ENCODE results near the gene UIMC1.

The UIMC1 gene

DNA sequence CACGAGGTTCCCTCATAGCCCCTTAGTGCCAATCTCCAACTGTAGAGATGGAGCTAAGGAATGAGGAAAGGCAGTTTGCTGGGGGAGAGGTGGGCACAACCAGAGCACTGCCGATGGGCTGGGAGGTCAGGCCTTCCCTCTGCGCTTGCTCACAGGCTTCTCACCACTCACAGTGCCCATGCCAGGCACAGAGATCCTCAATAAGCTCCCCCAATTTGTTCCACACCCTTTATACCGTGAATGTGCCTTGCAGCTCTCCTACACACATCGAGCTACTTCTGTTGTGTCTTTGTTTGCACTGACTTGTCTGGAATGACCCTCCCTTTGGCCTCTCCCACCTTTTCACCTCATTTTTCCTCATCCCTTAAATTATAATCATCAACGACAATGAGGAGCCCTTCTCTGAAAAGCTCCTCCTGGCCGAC lies 105.8 kb downstream of the UIMC1 start:
- TF ChIP-seq CTCF (IDR thresholded peaks at IDR 0.05; ENCODE audit: low read depth, low read length, missing control alignments), result no peak
- DNase-seq (ENCODE audit: low read depth), result no peak
- H3K4me3 ChIP-seq (ENCODE audit: low read depth, low read length), result no peak overlapping the region

DNA sequence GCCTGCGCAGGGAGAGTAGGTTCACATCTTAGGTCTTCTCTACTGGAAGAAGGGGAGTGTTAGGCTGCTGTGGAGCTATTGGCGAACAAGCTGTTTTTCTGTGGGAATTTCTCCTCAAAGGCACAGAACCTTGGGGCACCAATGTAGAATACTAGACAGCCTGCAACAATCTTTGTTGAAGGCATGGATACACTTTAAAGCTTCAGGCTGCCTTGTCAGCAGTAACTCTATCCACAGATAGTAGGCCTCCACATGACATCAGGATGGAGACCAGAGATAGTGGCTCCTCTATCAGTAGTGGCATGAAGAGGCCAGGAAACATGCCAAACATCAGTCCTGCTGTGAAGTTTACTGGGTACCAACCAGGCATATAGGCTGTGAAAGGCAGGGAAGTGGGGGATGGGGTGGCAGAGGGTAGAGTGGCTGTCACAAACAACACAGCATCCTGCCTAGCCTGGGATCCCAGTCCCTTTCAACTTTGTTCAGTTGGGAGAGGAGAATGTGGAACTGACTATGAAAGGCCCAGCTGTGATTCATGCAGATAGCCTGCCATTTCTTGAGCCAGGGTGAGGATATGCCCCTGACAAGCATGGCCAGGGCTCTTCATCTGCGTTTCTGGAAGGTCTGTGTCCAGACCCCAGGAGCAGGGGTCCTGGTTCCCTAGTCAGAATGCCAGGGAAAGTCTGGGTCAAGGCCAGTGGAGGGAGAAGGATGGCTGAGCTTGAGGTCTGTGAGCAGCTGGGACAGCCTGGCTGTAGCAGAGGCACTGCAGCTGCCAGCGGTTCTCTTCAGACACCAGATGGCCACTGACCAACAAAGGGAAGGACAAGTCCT lies 106.4 kb downstream of the UIMC1 start:
- H3K4me3 ChIP-seq (ENCODE audit: low read depth, low read length), result no peak overlapping the region
- TF ChIP-seq CTCF (IDR thresholded peaks at IDR 0.05; ENCODE audit: low read depth, low read length, missing control alignments), result no peak

DNA sequence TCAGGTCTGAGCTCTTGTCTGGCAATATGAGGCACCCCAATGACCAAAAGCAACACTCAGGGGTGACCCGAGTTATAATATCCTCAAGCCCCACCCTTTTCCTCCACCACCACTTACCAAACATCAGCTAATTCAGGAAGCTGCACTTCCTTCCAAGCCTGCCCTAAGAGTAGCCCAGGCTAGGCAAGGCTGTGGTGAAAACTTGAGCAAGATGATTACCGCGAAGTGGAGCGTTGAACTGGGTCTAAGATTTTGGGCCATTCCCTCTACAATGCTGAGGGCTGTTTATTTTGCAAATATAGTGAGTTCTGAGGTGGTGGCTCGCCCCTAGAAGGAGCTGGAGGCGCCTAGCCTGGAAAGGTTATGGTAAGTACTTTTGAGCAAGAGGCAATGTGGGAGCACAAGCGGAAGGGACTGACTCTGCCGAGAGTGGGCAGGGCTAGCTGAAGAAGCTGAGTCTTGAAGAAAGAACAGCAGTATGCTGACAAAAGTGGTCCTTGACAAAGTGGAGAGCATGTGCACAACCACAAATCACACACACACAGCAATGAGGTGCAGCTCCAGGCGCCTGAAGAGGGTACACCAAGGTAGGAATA lies 107.2 kb downstream of the UIMC1 start, which contains the start of gene HK3:
HK3 (minus strand) TSS at position 51 of the 596 bp plus-strand sequence. CDS start 3,187 bp downstream, outside the sequence.
- H3K4me3 ChIP-seq (ENCODE audit: low read depth, low read length), result no peak within 1 kb of the TSS
- TF ChIP-seq CTCF (IDR thresholded peaks at IDR 0.05; ENCODE audit: low read depth, low read length, missing control alignments), result no peak
- no peak for DNase-seq (ENCODE audit: low read depth)

More for the DNA sequence above, 106.4 kb downstream of the UIMC1 start:
- no peak for DNase-seq (ENCODE audit: low read depth)

DNA sequence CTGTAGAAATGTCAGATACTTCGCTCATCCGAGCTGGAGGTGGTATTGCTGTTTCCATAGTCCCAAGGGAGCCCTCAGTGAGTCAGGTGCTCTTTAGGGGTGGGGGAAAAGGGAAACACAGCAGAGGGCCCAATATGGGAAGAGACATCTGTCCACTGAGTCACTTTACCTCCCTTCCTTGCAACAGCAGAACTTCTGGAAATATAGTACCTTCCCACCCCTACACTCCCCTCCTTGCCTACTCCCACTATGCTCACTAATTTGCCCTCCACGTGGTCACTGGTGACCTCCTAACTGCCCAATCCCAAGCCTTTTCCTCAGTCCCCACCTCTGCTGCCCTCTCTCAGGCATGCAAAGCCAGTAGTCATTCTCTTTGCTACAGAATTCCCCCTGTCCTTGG lies 109.3 kb downstream of the UIMC1 start:
- TF ChIP-seq CTCF (IDR thresholded peaks at IDR 0.05; ENCODE audit: low read depth, low read length, missing control alignments), result no peak
- DNase-seq (ENCODE audit: low read depth), result no peak
- no peak overlapping the region for H3K4me3 ChIP-seq (ENCODE audit: low read depth, low read length)

- TF ChIP-seq CTCF (IDR thresholded peaks at IDR 0.05; ENCODE audit: low read depth, low read length, missing control alignments), result no peak
- DNase-seq (ENCODE audit: low read depth), result no peak
- H3K4me3 ChIP-seq (ENCODE audit: low read depth, low read length), result no peak overlapping the region
These were observed 110.7 kb downstream of the UIMC1 start for GRCh38 chr5:176895831-176896230.

DNA sequence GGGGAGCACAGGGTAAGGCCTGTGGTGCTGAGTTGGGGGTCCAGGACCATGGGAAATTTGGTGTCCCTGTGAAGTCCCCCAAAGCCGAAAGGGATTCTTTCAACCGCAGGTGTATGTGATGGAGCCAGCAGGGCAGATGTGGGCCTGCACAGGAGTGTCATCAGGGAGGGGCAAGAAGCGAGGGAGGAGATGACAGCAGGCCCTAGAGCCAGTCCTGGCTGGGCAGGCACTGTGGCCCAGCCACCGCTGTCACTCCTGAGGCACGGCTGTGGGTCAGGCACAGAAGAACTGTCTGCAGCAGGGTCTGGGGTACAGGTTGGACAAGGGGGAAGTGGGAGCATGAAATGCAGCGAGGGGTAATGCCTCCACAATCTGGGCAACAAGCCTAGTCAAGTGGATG lies 112.3 kb downstream of the UIMC1 start:
- DNase-seq (ENCODE audit: low read depth), result no peak
- TF ChIP-seq CTCF (IDR thresholded peaks at IDR 0.05; ENCODE audit: low read depth, low read length, missing control alignments), result no peak

More for the DNA sequence above, 112.3 kb downstream of the UIMC1 start:
- no peak overlapping the region for H3K4me3 ChIP-seq (ENCODE audit: low read depth, low read length)
